Measurements from ENCODE around the gene TNIK.

The TNIK gene

GRCh38 chr3:171301002-171301401, 159.2 kb downstream of the TNIK start:
- no peak overlapping the region for H3K4me3 ChIP-seq (ENCODE audit: low read depth, low read length)
- POLR2A ChIA-PET, result no interaction called here
- TF ChIP-seq CTCF (IDR thresholded peaks at IDR 0.05; ENCODE audit: insufficient read depth, low read length, missing control alignments), result no peak
- DNase-seq (ENCODE audit: low read depth, low spot score), result no peak
- CTCF ChIA-PET, result no interaction called here

- no peak for TF ChIP-seq CTCF (IDR thresholded peaks at IDR 0.05; ENCODE audit: insufficient read depth, low read length, missing control alignments)
- ChIA-PET CTCF (no interaction called here), POLR2A (no interaction called here)
- H3K4me3 ChIP-seq (ENCODE audit: low read depth, low read length), result no peak overlapping the region
- DNase-seq (ENCODE audit: low read depth, low spot score), result no peak
Measured at GRCh38 chr3:171297951-171298350, 162.3 kb downstream of the TNIK start.

- no peak for TF ChIP-seq CTCF (IDR thresholded peaks at IDR 0.05; ENCODE audit: insufficient read depth, low read length, missing control alignments)
- POLR2A ChIA-PET, result no interaction called here
- DNase-seq (ENCODE audit: low read depth, low spot score), result no peak
- CTCF ChIA-PET, result no interaction called here
- no peak overlapping the region for H3K4me3 ChIP-seq (ENCODE audit: low read depth, low read length)
Measured at GRCh38 chr3:171297207-171297606, 163.0 kb downstream of the TNIK start.

DNA sequence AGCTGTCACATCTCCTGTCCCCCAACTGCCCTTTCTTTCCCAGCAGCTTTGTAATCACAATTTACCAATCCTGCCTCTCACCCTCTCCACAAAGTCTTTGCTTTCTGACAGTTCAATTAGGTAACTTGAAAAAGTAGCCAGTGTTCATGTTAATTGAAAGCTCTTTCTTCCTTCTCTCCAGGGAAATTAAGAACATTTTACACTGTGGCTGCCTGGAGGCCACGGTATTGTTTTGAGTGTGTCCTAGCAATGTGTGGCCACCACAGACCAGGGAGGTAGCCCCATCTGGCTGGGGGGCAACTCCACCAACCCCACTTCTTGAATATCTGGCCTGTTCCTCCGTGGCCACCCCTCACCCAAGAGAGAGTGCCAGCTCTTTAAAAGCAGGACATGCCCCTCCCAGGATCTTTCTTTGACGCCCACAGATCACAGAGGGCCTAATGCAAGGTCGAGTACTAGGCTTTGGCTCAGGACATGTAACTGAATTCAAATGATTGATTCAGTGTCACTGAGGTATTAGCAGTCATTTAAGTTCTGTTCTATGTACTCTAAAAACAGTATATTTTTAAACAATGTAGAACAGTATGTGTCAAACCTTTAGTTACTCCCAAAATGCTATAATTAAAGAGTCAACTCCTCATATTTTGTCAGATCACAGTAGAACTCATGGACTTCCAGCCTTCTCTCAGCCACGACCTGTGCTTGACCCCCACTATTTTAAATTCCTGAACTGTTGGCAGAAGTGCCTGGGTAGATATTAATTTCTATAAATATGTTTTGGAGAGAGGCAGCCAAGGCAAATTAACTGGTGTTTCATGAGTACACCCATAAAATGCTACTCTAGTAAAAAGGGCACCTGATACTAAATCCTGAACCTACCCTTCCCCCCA, 164.5 kb downstream of the TNIK start:
- no peak overlapping the region for H3K4me3 ChIP-seq (ENCODE audit: low read depth, low read length)
- CTCF ChIA-PET, result no interaction called here
- POLR2A ChIA-PET, result no interaction called here
- TF ChIP-seq CTCF (IDR thresholded peaks at IDR 0.05; ENCODE audit: insufficient read depth, low read length, missing control alignments), result no peak
- no peak for DNase-seq (ENCODE audit: low read depth, low spot score)

- POLR2A ChIA-PET, result no interaction called here
- no peak for DNase-seq (ENCODE audit: low read depth, low spot score)
- TF ChIP-seq CTCF (IDR thresholded peaks at IDR 0.05; ENCODE audit: insufficient read depth, low read length, missing control alignments), result no peak
- no peak overlapping the region for H3K4me3 ChIP-seq (ENCODE audit: low read depth, low read length)
- CTCF ChIA-PET, result interaction anchor here (1.2 kb wide), 1 partner anchor 273 kb away, joined by 3 read pairs; no protein-coding TSS in a partner anchor
Measured at GRCh38 chr3:171293142-171293782, 166.9 kb downstream of the TNIK start.

DNA sequence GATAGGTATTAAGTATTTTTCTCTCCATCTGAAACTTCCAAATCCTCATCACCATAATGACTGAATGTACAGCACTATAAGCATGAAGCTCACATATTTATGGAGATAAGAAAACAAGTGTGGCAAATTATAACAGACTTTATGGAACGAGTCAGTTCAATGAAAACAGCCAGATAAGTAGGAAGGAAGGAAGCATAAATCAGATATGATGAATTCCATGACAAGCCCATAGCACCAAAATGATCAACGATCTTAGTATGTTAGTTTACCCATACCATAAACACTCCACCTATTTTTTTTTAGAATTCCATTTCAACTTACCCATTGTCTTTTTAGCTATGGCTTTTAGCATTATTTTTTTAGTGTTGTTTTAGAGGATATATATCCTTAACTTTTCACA, 169.5 kb downstream of the TNIK start:
- H3K4me3 ChIP-seq (ENCODE audit: low read depth, low read length), result no peak overlapping the region
- no peak for DNase-seq (ENCODE audit: low read depth, low spot score)
- no peak for TF ChIP-seq CTCF (IDR thresholded peaks at IDR 0.05; ENCODE audit: insufficient read depth, low read length, missing control alignments)
- POLR2A ChIA-PET, result interaction anchor here (0.7 kb wide), 1 partner anchor 116 kb away, joined by 4 read pairs; no protein-coding TSS in a partner anchor
- CTCF ChIA-PET, result no interaction called here
